GM19099 (cell line): ENCODE results near the gene GLI3.

Experiments used
- POLR2A ChIP-seq: IDR thresholded peaks from 3 replicates; pipeline ENCODE4 v1.6.1; 2011; ENCODE audit warnings: low read depth; ENCODE audit not compliant: insufficient read length; ENCODE audit errors: extremely low read depth

The GLI3 gene

GRCh38 chr7:42103456-42103855 lies 133.6 kb downstream of the GLI3 start:
- no peak for TF ChIP-seq POLR2A

- no peak for TF ChIP-seq POLR2A
These were observed 134.0 kb downstream of the GLI3 start for GRCh38 chr7:42103020-42103419.

- no peak for TF ChIP-seq POLR2A
These were observed 134.7 kb downstream of the GLI3 start for GRCh38 chr7:42102301-42102700.

- no peak for TF ChIP-seq POLR2A
These were observed 136.9 kb downstream of the GLI3 start for GRCh38 chr7:42100156-42100508.

- TF ChIP-seq POLR2A: no peak
These were observed 137.4 kb downstream of the GLI3 start for GRCh38 chr7:42099470-42100155.

GRCh38 chr7:42099066-42099465 lies 137.9 kb downstream of the GLI3 start:
- no peak for TF ChIP-seq POLR2A

GRCh38 chr7:42097752-42098151 lies 139.3 kb downstream of the GLI3 start:
- no peak for TF ChIP-seq POLR2A

- TF ChIP-seq POLR2A: no peak
These were observed 140.1 kb downstream of the GLI3 start for GRCh38 chr7:42096681-42097561.

- no peak for TF ChIP-seq POLR2A
These were observed 140.7 kb downstream of the GLI3 start for GRCh38 chr7:42096268-42096667.

- no peak for TF ChIP-seq POLR2A
These were observed 141.2 kb downstream of the GLI3 start for GRCh38 chr7:42095791-42096190.

- TF ChIP-seq POLR2A: no peak
These were observed 143.6 kb downstream of the GLI3 start for GRCh38 chr7:42093349-42093905.

GRCh38 chr7:42091461-42092291 lies 145.3 kb downstream of the GLI3 start:
- no peak for TF ChIP-seq POLR2A

- no peak for TF ChIP-seq POLR2A
These were observed 146.2 kb downstream of the GLI3 start for GRCh38 chr7:42090806-42091205.

GRCh38 chr7:42090056-42090455 lies 147.0 kb downstream of the GLI3 start:
- TF ChIP-seq POLR2A: no peak

GRCh38 chr7:42087616-42088015 lies 149.4 kb downstream of the GLI3 start:
- TF ChIP-seq POLR2A: no peak
